Osteoblast (primary cell): ENCODE data around the gene TFPT. TPM values are rescaled to one million over a fixed set of nuclear protein-coding genes. Genes with fewer than 3 reads are reported as not detected.
"Not testable (repeated sequence)": the region's sequence is repeated elsewhere in the genome, so short reads cannot be mapped to it uniquely, and the experiment has no call there.

Experiments used
- DNase-seq: peaks from one replicate; pipeline ENCODE4 v3.0.0; 2011; ENCODE audit warnings: low spot score, mixed read lengths; ENCODE audit not compliant: insufficient read length; ENCODE audit errors: missing footprints
- H2AFZ ChIP-seq: 2 replicates; pipeline ENCODE4 v1.6.0; 2011; ENCODE audit warnings: mild to moderate bottlenecking, low read length
- H3K27ac ChIP-seq: 2 replicates; pipeline ENCODE4 v1.5.1; 2011; ENCODE audit warnings: mild to moderate bottlenecking, low read depth, low read length, moderate library complexity
- H3K27me3 ChIP-seq: 2 replicates; pipeline ENCODE4 v1.6.0; 2012; ENCODE audit warnings: mild to moderate bottlenecking, control low read depth, inconsistent platforms, low read length, moderate library complexity; ENCODE audit not compliant: insufficient read depth
- H3K36me3 ChIP-seq: 2 replicates; pipeline ENCODE4 v1.5.1; 2011; ENCODE audit warnings: mild to moderate bottlenecking, low read length, control low read depth, moderate library complexity; ENCODE audit not compliant: insufficient read depth
- H3K4me1 ChIP-seq: 2 replicates; pipeline ENCODE4 v1.5.1; 2011; ENCODE audit warnings: mild to moderate bottlenecking, low read length, control low read depth, moderate library complexity; ENCODE audit not compliant: insufficient read depth
- H3K4me2 ChIP-seq: 2 replicates; pipeline ENCODE4 v1.6.0; 2011; ENCODE audit warnings: mild to moderate bottlenecking, low read length; ENCODE audit not compliant: insufficient read depth
- H3K4me3 ChIP-seq: fragments of 200-600 bp; sonication (generic); 3 replicates; pipeline ENCODE4 v1.5.1; 2012; ENCODE audit warnings: mild to moderate bottlenecking, low read length, inconsistent platforms; ENCODE audit not compliant: insufficient read depth
- H3K79me2 ChIP-seq: 2 replicates; pipeline ENCODE4 v1.6.0; 2012; ENCODE audit warnings: mild to moderate bottlenecking, low read length, control low read depth, inconsistent platforms; ENCODE audit not compliant: insufficient read depth
- H3K9me3 ChIP-seq: 2 replicates; pipeline ENCODE4 v1.5.1; 2011; ENCODE audit warnings: low read depth, low read length, control low read depth
- H4K20me1 ChIP-seq: 2 replicates; pipeline ENCODE4 v1.6.0; 2012; ENCODE audit warnings: mild to moderate bottlenecking, low read length, control low read depth; ENCODE audit not compliant: insufficient read depth
- total RNA-seq: library from RNA; depleted of rRNA; stranded (reverse); fragments of >200 nt; gene quantifications from 2 replicates; pipeline ENCODE4 v1.2.3, GENCODE V29; 2012
- TF ChIP-seq, protein P1 (sequence below): IDR thresholded peaks from 2 replicates; pipeline ENCODE4 v1.5.1; 2011; ENCODE audit warnings: mild to moderate bottlenecking, low read depth, low read length, moderate library complexity; ENCODE audit errors: extremely low read depth

Gene TFPT
- total RNA-seq, 1 donor: 17.4 TPM

DNA sequence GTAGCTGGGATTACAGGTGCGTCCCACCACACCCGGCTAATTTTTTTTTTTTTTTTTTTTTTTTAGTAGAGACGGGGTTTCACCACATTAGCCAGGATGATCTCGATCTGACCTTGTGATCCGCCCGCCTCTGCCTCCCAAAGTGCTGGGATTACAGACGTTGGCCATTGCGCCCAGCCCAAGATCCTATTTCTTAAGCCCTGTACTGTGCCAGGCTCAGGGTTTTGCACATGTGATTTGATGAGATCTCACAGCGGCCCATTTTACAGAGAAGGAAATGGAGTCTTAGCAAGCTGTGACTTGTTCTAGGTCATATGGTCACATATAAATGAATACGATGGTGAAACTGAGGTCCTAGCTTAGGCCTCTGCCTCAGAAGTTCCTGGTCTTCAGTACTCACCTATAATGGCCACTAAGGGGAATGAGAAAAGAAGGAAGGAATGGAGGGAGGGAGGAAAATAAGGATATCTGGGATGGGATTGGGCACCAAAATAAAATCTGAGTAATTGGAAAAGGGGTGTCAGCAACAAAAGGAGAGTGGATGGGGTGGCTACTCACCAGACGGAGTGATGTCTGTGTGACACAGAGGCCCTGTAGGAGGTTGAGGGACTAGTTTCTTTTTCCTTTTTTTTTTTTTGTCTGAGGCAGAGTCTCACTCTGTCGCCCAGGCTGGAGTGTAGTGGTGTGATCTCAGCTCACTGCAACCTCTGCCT, 16.1 kb downstream of the TFPT start:
- H2AFZ ChIP-seq: no peak overlapping the region
- peaks cover under 1% of the 10 kb centered on the region for H3K9me3 ChIP-seq
- H4K20me1 ChIP-seq: no peaks in the 10 kb centered on the region
- no peak overlapping the region for H3K4me2 ChIP-seq
- H3K79me2 ChIP-seq: peaks cover 13% of the 10 kb centered on the region
- TF ChIP-seq, protein P1, sequence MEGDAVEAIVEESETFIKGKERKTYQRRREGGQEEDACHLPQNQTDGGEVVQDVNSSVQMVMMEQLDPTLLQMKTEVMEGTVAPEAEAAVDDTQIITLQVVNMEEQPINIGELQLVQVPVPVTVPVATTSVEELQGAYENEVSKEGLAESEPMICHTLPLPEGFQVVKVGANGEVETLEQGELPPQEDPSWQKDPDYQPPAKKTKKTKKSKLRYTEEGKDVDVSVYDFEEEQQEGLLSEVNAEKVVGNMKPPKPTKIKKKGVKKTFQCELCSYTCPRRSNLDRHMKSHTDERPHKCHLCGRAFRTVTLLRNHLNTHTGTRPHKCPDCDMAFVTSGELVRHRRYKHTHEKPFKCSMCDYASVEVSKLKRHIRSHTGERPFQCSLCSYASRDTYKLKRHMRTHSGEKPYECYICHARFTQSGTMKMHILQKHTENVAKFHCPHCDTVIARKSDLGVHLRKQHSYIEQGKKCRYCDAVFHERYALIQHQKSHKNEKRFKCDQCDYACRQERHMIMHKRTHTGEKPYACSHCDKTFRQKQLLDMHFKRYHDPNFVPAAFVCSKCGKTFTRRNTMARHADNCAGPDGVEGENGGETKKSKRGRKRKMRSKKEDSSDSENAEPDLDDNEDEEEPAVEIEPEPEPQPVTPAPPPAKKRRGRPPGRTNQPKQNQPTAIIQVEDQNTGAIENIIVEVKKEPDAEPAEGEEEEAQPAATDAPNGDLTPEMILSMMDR: no peak
- H3K36me3 ChIP-seq: no peaks in the 10 kb centered on the region
- H3K4me3 ChIP-seq: no peak overlapping the region
- H3K27me3 ChIP-seq: no peaks in the 10 kb centered on the region
- DNase-seq: no peak
- H3K27ac ChIP-seq: no peak overlapping the region
- peaks cover 12% of the 10 kb centered on the region for H3K4me1 ChIP-seq

DNA sequence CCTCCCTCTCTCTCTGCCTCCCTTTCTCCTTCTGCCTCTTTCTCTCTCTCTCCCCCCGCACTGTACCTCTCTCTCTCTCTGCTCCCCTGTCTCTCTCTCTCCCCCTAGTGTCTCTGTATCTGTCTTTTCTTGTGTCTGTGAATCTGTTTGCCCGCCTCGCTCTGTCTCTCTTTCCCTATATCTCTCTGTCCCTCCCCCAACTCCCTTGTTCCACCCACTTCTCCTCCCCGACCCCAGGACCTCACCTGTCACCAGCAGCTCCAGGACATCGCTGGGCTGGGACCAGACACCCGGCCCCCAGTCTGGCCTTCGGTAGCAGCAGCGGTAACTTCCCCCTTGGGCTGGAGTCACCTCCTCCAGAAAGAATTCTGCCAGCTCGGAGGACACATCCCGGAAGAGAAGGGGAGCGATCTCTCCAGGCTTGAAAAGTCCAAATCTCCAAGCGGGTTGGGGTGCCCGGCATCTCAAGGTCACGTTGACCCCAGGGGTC, 18.8 kb downstream of the TFPT start:
- Histone ChIP-seq H3K27ac (no peak overlapping the region), H3K27me3 (no peaks in the 10 kb centered on the region), H2AFZ (peak overlapping the region; percentile 93), H3K4me1 (peaks cover 3% of the 10 kb centered on the region), H3K9me3 (peaks cover 4% of the 10 kb centered on the region), H3K4me2 (peak overlapping the region; percentile 74), H3K79me2 (no peaks in the 10 kb centered on the region), H3K36me3 (no peaks in the 10 kb centered on the region), H3K4me3 (peak overlapping the region; percentile 70), H4K20me1 (no peaks in the 10 kb centered on the region)
- DNase-seq: peak; percentile 89
- TF ChIP-seq, protein P1: peak; percentile 35

GRCh38 chr19:54095859-54096616, 19.4 kb downstream of the TFPT start:
- H4K20me1 ChIP-seq, H3K79me2 ChIP-seq, H3K36me3 ChIP-seq, H3K9me3 ChIP-seq, H3K27me3 ChIP-seq, H3K4me1 ChIP-seq, H3K27ac ChIP-seq: not testable (repeated sequence)
- peak overlapping the region; percentile 70 for H3K4me3 ChIP-seq
- H2AFZ ChIP-seq: peak overlapping the region; percentile 93
- H3K4me2 ChIP-seq: peak overlapping the region; percentile 74
- DNase-seq: peak; percentile 96

DNA sequence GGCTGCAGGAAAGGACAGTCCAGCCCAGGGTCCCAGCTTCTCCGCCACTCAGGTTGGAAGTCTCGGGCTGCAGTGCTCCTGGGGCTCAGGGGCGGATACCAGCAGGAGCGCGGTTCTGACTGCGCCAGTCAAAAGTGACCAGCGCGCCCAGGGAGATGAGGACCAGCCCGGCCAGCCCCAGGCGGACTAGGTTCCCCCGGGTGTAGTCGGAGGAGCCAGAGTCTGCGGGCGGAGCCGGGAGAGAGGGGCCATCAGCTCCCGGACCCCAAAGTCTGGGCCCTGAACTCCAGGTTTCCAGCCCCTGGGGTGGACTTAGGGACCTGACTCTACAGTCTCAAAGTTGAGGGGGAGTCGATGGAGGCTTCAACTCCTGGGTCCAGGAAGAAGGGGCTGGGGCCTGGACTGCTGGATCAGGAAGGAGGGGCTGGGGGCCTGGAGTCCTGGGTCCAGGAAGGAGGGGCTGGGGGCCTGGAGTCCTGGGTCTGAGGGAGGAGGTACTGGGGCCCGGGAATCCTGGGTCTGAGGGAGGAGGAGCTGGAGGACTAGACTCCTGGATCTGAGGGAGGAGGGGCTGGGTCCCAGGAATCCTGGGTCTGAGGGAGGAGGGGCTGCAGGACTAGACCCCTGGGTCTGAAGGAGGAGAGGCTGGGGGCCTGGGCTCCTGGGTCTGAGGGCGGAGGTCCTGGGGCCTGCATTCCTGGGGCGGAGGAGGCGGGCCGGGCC, 20.2 kb downstream of the TFPT start:
- no peak for DNase-seq
- H3K36me3 ChIP-seq: no peaks in the 10 kb centered on the region
- H3K27me3 ChIP-seq: no peaks in the 10 kb centered on the region
- peaks cover 4% of the 10 kb centered on the region for H3K9me3 ChIP-seq
- H3K79me2 ChIP-seq: no peaks in the 10 kb centered on the region
- no peaks in the 10 kb centered on the region for H4K20me1 ChIP-seq
- TF ChIP-seq, protein P1: no peak
- H3K4me2 ChIP-seq: peak overlapping the region; percentile 74
- H3K4me1 ChIP-seq: peaks cover 3% of the 10 kb centered on the region
- H3K4me3 ChIP-seq: peak overlapping the region; percentile 60
- no peak overlapping the region for H3K27ac ChIP-seq
- peak overlapping the region; percentile 76 for H2AFZ ChIP-seq
